Fibroblast of lung (primary cell): ENCODE data around the gene CLTC. TPM values are rescaled to one million over a fixed set of nuclear protein-coding genes. Genes with fewer than 3 reads are reported as not detected.

Source experiments
- DNase-seq, 2 donors: peaks; one replicate each; pipeline versions ENCODE4 v3.0.0 to v3.0.0-alpha.2; 2010; ENCODE audit warnings: low read depth in 2 of 2
- H2AFZ ChIP-seq: 2 replicates; pipeline ENCODE4 v1.5.1; 2012; ENCODE audit warnings: low read length, control low read depth, inconsistent platforms
- H3K27ac ChIP-seq: 2 replicates; pipeline ENCODE4 v1.5.1; 2011; ENCODE audit warnings: low read length, control low read depth; ENCODE audit not compliant: insufficient read depth
- H3K27me3 ChIP-seq: 2 replicates; pipeline ENCODE4 v1.5.1; 2011; ENCODE audit warnings: mild to moderate bottlenecking, low read length; ENCODE audit not compliant: control insufficient read depth, insufficient read depth
- H3K36me3 ChIP-seq: 2 replicates; pipeline ENCODE4 v1.5.1; 2011; ENCODE audit warnings: low read length; ENCODE audit not compliant: control insufficient read depth, insufficient read depth
- H3K4me1 ChIP-seq: 2 replicates; pipeline ENCODE4 v1.5.1; 2011; ENCODE audit warnings: low read length; ENCODE audit not compliant: control insufficient read depth, insufficient read depth; ENCODE audit errors: extremely low read depth
- H3K4me2 ChIP-seq: 2 replicates; pipeline ENCODE4 v1.5.1; 2011; ENCODE audit warnings: low read length, control low read depth; ENCODE audit not compliant: insufficient read depth; ENCODE audit errors: extremely low read depth
- H3K4me3 ChIP-seq, 4 experiments: fragments of 200-600 bp in 1 of 4; sonication (generic) in 1 of 4; replicated peaks in 1 of 4; 2 replicates each; pipeline ENCODE4 v1.5.1; 2011 to 2016; ENCODE audit warnings: low read length in 4 of 4, low read depth in 3 of 4, mild to moderate bottlenecking in 3 of 4, control low read depth in 2 of 4, inconsistent platforms in 1 of 4, mixed read lengths in 1 of 4; ENCODE audit not compliant: insufficient read depth in 1 of 4; ENCODE audit errors: control extremely low read depth in 1 of 4
- H3K79me2 ChIP-seq: 2 replicates; pipeline ENCODE4 v1.5.1; 2012; ENCODE audit warnings: mild to moderate bottlenecking, low read length, inconsistent platforms; ENCODE audit not compliant: control insufficient read depth, insufficient read depth
- H3K9ac ChIP-seq: 2 replicates; pipeline ENCODE4 v1.5.1; 2011; ENCODE audit warnings: mild to moderate bottlenecking, low read length, control low read depth; ENCODE audit not compliant: insufficient read depth
- H3K9me3 ChIP-seq: 2 replicates; pipeline ENCODE4 v1.5.1; 2012; ENCODE audit warnings: low read depth, low read length; ENCODE audit not compliant: control insufficient read depth, insufficient read depth
- H4K20me1 ChIP-seq: 2 replicates; pipeline ENCODE4 v1.5.1; 2011; ENCODE audit warnings: low read length; ENCODE audit not compliant: control insufficient read depth, insufficient read depth; ENCODE audit errors: extremely low read depth
- EZH2 ChIP-seq: IDR thresholded peaks from 2 replicates; pipeline ENCODE4 v1.5.1; 2012; ENCODE audit warnings: low read length, control low read depth, mild to moderate bottlenecking; ENCODE audit errors: missing control alignments
- polyA plus RNA-seq, 2 donors: library from polyadenylated mRNA; depleted of rRNA in 1 of 2; stranded (reverse) in 1 of 2; unstranded in 1 of 2; fragments of >200 nt; gene quantifications; 2 replicates each; pipeline ENCODE4 v1.2.1, GENCODE V29; 2011 to 2012; ENCODE audit warnings: missing spikeins in 1 of 2
- total RNA-seq: library from RNA; depleted of rRNA; stranded (reverse); fragments of >200 nt; gene quantifications from 2 replicates; pipeline ENCODE4 v1.2.1, GENCODE V29; 2014
- TF ChIP-seq, protein P1 (sequence below), 2 donors: IDR thresholded peaks in 1 of 2; conservative IDR thresholded peaks in 1 of 2; 1 replicate in 1 of 2; 2 replicates in 1 of 2; pipeline ENCODE4 v1.5.1; 2011 to 2012; ENCODE audit warnings: low read length in 2 of 2, control low read depth in 1 of 2, inconsistent platforms in 1 of 2, low read depth in 1 of 2, mild to moderate bottlenecking in 1 of 2

CLTC gene
- total and polyA plus RNA-seq, 2 donors (not counting 1 experiment from before 2014, with no cell fraction given): 468 to 621 TPM

DNA sequence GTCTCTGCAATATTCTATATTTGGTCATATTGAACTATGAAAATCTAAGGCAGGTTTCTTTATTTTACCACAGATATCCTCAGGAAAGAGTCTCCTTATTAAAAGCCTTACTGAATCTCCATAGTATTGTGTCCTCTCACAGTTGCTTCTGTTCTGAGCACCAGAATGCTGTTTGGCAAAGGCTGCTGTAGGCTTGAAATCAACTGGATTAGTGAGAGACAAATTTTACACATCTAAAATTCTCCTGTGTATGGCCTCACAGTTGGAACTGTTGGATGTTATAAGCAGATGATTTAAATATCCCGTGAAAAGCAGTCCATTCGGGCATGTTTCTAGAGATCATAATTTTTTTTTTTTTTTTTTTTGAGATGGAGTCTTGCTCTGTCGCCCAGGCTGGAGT, 9.5 kb downstream of the CLTC start:
- Histone ChIP-seq H3K4me3 (no peak overlapping the region), H4K20me1 (peaks cover 27% of the 10 kb centered on the region), H3K4me1 (peaks cover 3% of the 10 kb centered on the region), H3K9ac (no peak overlapping the region), H3K27me3 (no peaks in the 10 kb centered on the region), H2AFZ (no peak overlapping the region), H3K79me2 (peaks cover 98% of the 10 kb centered on the region), H3K36me3 (no peaks in the 10 kb centered on the region), H3K4me2 (no peak overlapping the region), H3K9me3 (no peaks in the 10 kb centered on the region), H3K27ac (no peak overlapping the region)
- TF ChIP-seq EZH2: no peak
- TF ChIP-seq, protein P1, sequence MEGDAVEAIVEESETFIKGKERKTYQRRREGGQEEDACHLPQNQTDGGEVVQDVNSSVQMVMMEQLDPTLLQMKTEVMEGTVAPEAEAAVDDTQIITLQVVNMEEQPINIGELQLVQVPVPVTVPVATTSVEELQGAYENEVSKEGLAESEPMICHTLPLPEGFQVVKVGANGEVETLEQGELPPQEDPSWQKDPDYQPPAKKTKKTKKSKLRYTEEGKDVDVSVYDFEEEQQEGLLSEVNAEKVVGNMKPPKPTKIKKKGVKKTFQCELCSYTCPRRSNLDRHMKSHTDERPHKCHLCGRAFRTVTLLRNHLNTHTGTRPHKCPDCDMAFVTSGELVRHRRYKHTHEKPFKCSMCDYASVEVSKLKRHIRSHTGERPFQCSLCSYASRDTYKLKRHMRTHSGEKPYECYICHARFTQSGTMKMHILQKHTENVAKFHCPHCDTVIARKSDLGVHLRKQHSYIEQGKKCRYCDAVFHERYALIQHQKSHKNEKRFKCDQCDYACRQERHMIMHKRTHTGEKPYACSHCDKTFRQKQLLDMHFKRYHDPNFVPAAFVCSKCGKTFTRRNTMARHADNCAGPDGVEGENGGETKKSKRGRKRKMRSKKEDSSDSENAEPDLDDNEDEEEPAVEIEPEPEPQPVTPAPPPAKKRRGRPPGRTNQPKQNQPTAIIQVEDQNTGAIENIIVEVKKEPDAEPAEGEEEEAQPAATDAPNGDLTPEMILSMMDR (conservative IDR thresholded peaks at IDR 0.05 in 1 of 2, IDR thresholded peaks at IDR 0.05 in 1 of 2; ENCODE audit: low read depth in 1 of 2, low read length in 2 of 2): no peak
- DNase-seq: no peak

DNA sequence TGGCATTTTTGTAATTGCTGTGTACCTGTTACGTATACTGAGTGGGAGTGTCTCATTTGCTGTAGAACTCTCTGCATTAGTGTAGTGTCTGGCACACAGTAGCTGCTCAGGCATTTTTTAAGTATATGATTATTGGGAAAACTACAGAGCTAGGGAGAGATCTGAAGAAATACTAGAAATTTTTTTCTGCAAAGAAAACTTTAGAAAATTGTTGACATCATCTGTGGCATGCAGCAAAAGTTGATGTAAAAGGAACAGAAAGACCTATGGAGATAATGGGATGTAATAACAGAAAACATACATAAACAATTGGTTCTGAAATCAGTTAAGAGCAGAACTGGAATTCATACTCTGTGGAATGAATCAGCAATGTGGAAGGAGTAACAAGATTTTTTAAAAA, 11.6 kb downstream of the CLTC start:
- Histone ChIP-seq H3K9me3 (no peaks in the 10 kb centered on the region), H3K79me2 (peaks cover 98% of the 10 kb centered on the region), H3K4me1 (peaks cover 3% of the 10 kb centered on the region), H3K4me3 (no peak overlapping the region), H3K27me3 (no peaks in the 10 kb centered on the region), H4K20me1 (peaks cover 21% of the 10 kb centered on the region), H3K9ac (no peak overlapping the region), H2AFZ (no peak overlapping the region), H3K36me3 (no peaks in the 10 kb centered on the region), H3K4me2 (no peak overlapping the region), H3K27ac (no peak overlapping the region)
- DNase-seq: no peak
- TF ChIP-seq, protein P1 (conservative IDR thresholded peaks at IDR 0.05 in 1 of 2, IDR thresholded peaks at IDR 0.05 in 1 of 2; ENCODE audit: low read depth in 1 of 2, low read length in 2 of 2): no peak
- no peak for TF ChIP-seq EZH2

DNA sequence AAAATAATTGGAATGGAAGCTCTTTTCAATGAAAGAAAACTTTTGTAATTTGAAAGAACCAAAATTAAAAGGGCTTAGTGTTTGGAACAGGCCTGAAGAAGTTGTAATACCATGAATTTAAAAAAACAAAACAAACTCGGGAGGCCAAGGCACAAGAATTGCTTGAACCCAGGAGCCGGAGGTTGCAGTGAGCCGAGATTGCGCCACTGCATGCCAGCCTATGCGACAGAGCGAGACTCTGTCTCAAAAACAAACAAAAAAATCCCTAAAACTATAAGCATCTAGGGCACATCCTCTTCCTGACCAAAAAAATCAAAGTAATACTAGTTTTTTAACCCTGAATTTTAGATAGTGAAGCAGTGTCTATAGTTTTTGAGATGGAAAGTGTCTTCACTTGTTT, 12.7 kb downstream of the CLTC start:
- H3K9me3 ChIP-seq: no peaks in the 10 kb centered on the region
- H3K4me2 ChIP-seq: no peak overlapping the region
- no peak overlapping the region for H2AFZ ChIP-seq
- peaks cover 16% of the 10 kb centered on the region for H4K20me1 ChIP-seq
- TF ChIP-seq EZH2: no peak
- TF ChIP-seq, protein P1 (conservative IDR thresholded peaks at IDR 0.05 in 1 of 2, IDR thresholded peaks at IDR 0.05 in 1 of 2; ENCODE audit: low read depth in 1 of 2, low read length in 2 of 2): no peak
- peaks cover 94% of the 10 kb centered on the region for H3K79me2 ChIP-seq
- DNase-seq: no peak
- no peak overlapping the region for H3K4me3 ChIP-seq
- peaks cover 3% of the 10 kb centered on the region for H3K4me1 ChIP-seq
- H3K36me3 ChIP-seq: no peaks in the 10 kb centered on the region
- H3K27ac ChIP-seq: no peak overlapping the region
- H3K27me3 ChIP-seq: no peaks in the 10 kb centered on the region
- H3K9ac ChIP-seq: no peak overlapping the region
